Right lobe of liver (tissue), 6 donors: ENCODE data around the gene BCKDHB. TPM values are rescaled to one million over a fixed set of nuclear protein-coding genes. Genes with fewer than 3 reads are reported as not detected.
A peak's percentile ranks its signal among the peaks of the same experiment; 100 is the strongest.
"Not testable (repeated sequence)": the region's sequence is repeated elsewhere in the genome, so short reads cannot be mapped to it uniquely, and the experiment has no call there.

Experiments used
- ATAC-seq, 4 donors: fragments of 200-7000 bp; cut with Tn5 transposase; one replicate each; pipeline ENCODE4 v1.9.1; 2020; ENCODE audit warnings: mild to moderate bottlenecking in 4 of 4, moderate library complexity in 4 of 4
- DNase-seq, 3 donors: peaks; one replicate each; pipeline ENCODE4 v3.0.0-alpha.2; 2020
- H3K27ac ChIP-seq, 3 donors: fragments of 200-600 bp; one replicate each; pipeline ENCODE4 v1.8.0; 2022
- H3K27me3 ChIP-seq, 2 donors: fragments of 200-600 bp; one replicate each; pipeline ENCODE4 v1.8.0; 2022
- H3K36me3 ChIP-seq, 4 donors: fragments of 200-600 bp; sonication (generic) in 1 of 4; one replicate each; pipeline versions ENCODE4 v1.5.1 to v1.8.0; 2017 to 2022; ENCODE audit warnings: control low read depth in 1 of 4
- H3K4me1 ChIP-seq, 4 donors: fragments of 200-600 bp; sonication (generic) in 1 of 4; one replicate each; pipeline versions ENCODE4 v1.5.1 to v1.8.0; 2017 to 2022; ENCODE audit warnings: control low read depth in 1 of 4
- H3K4me3 ChIP-seq, 3 donors: fragments of 200-600 bp; one replicate each; pipeline ENCODE4 v1.8.0; 2022
- H3K9me3 ChIP-seq, 4 donors: fragments of 200-600 bp; sonication (generic) in 1 of 4; one replicate each; pipeline versions ENCODE4 v1.5.1 to v1.8.0; 2017 to 2022; ENCODE audit warnings: control low read depth in 1 of 4
- POLR2A ChIP-seq: fragments of 450-650 bp; IDR thresholded peaks from one replicate; pipeline ENCODE4 v1.6.1; 2017; ENCODE audit warnings: antibody characterized with exemption, mild to moderate bottlenecking
- WGBS: methylation state at CpG from one replicate; pipeline ENCODE4 v1.1.6; 2018; ENCODE audit warnings: low coverage, low lambda C conversion rate; ENCODE audit not compliant: insufficient coverage; ENCODE audit errors: missing lambda C conversion rate; 5-methylcytosine and 5-hydroxymethylcytosine counted together
- intact Hi-C, 2 donors: fragments of 100-400 bp; cut with DNase I; formaldehyde crosslinking; loops; one replicate each; pipeline versions ENCODE4 v1.11.2 to v1.14.1; 2022
- long read RNA-seq: library from polyadenylated mRNA; unstranded; transcript quantifications from one replicate; pipeline ENCODE4 v2.0.0, GENCODE V29; 2019
- total RNA-seq, 6 experiments: library from RNA; depleted of rRNA in 2 of 6; stranded (reverse); fragments of >200 nt in 2 of 6; fragmentation: NEBNext Ultra II Directional in 3 of 6; extraction: Animal tissue kit (Norgen Biotek cat#: 25700) in 3 of 6; gene quantifications; one replicate each; pipeline versions ENCODE4 v1.1.0 to v1.2.4, GENCODE V29; 2016 to 2023
- TF ChIP-seq, protein P1 (sequence below), 4 donors: fragments of 200-600 bp in 3 of 4; fragments of 450-650 bp in 1 of 4; IDR thresholded peaks; one replicate each; pipeline versions ENCODE4 v1.5.1 to v1.8.0; 2016 to 2022; ENCODE audit warnings: antibody characterized with exemption in 4 of 4, mild to moderate bottlenecking in 2 of 4
- donor health status: DM: no; HTN: yes; CAD: no.
- donor health status: DM: no; HTN: no; CAD: no.
- donor health status: DM: no; HTN: no; CAD: no.
- donor health status: DM: no; HTN: yes; CAD: no.
- donor health status: DM: no; HTN: yes; CAD: no.

Gene BCKDHB
- total RNA-seq: 10 to 100 TPM; 22.1 to 57.2 (median 43.9) TPM
- long read RNA-seq, transcript BCKDHB-201 (10 exons, 3,692 nt): major isoform, 6 of 12 reads
- long read RNA-seq, partial matches to known transcripts: 1 of 12 reads
- long read RNA-seq, other reads (novel, unspliced or antisense): 2 of 12 reads

DNA sequence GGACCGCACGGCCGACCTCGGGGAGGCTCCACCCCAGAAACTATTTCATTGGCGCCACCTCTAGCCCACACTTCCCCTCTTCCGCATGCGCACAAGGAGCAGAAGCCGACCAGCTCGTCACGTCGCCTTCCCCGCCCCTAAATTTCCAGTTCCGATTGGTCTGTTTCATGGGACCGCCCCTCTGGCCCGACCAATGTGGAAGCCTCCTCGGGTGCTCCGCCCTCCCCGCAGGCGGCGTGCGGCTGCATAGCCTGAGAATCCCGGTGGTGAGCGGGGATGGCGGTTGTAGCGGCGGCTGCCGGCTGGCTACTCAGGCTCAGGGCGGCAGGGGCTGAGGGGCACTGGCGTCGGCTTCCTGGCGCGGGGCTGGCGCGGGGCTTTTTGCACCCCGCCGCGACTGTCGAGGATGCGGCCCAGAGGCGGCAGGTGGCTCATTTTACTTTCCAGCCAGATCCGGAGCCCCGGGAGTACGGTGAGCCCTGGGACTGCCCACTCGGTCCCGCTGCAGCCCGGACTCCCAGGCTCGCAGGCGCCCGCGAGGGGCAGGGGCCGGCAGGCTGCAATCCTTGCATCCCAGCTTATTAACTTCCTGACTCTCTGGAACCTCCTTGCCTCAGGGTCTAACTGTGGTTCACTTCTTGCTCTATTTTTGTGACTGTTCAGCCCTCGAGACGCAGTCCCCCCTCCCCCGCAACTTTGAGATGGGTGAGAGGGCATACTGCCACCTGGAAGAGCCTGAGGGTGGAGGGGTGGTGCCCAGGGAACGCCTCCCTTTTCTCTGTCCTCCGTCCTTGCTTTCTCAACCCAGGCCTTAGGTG is at the start of gene BCKDHB:
TSS of gene BCKDHB (plus strand) at position 254 of the 818 bp plus-strand sequence. CDS start at position 277, 23 bp downstream.
- no peaks in the 10 kb centered on the region for H3K36me3 ChIP-seq
- peak; percentile 98 to 99 (median 99) for DNase-seq
- H3K9me3 ChIP-seq: no peaks in the 10 kb centered on the region
- peak; percentile 96 to 99 (median 98) for ATAC-seq
- TF ChIP-seq POLR2A: peak; percentile 99
- TF ChIP-seq, protein P1, sequence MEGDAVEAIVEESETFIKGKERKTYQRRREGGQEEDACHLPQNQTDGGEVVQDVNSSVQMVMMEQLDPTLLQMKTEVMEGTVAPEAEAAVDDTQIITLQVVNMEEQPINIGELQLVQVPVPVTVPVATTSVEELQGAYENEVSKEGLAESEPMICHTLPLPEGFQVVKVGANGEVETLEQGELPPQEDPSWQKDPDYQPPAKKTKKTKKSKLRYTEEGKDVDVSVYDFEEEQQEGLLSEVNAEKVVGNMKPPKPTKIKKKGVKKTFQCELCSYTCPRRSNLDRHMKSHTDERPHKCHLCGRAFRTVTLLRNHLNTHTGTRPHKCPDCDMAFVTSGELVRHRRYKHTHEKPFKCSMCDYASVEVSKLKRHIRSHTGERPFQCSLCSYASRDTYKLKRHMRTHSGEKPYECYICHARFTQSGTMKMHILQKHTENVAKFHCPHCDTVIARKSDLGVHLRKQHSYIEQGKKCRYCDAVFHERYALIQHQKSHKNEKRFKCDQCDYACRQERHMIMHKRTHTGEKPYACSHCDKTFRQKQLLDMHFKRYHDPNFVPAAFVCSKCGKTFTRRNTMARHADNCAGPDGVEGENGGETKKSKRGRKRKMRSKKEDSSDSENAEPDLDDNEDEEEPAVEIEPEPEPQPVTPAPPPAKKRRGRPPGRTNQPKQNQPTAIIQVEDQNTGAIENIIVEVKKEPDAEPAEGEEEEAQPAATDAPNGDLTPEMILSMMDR (IDR thresholded peaks at IDR 0.05): no peak
- H3K27ac ChIP-seq: peak within 1 kb of the TSS; percentile 76 to 93 (median 88)
- H3K27me3 ChIP-seq: no peaks in the 10 kb centered on the region
- peak within 1 kb of the TSS; percentile 73 to 95 (median 80) for H3K4me3 ChIP-seq
- intact Hi-C loops: no loop called here
- peaks cover 0 to 38% (median 0%) of the 10 kb centered on the region in 4 donors for H3K4me1 ChIP-seq
- WGBS: 0% methylated on average over 17 of the region's 56 CpGs

DNA sequence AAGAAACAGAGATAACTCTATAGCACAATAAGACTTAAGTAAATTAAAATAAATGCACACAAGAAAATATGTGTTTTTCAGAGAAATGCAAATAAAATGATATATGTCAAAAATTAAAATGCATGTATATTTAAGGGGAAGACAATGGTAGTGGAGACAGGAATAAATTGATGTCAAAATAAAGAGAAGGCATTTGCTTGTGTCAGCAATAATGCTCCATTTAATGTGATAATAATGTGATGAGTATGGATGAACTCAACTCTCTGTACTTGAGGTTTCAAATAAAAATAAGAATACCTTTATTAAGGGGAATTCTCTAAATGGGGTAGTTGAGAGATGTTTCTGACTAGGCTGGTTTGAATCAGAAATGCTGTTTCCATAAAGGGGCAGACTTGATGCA is 45.7 kb upstream of the BCKDHB start:
- Histone ChIP-seq H3K4me3 (no peak overlapping the region), H3K4me1 (no peaks in the 10 kb centered on the region), H3K27me3 (no peaks in the 10 kb centered on the region), H3K27ac (no peak overlapping the region), H3K9me3 (no peaks in the 10 kb centered on the region), H3K36me3 (no peaks in the 10 kb centered on the region)
- no peak for ATAC-seq
- DNase-seq: no peak
- intact Hi-C loops: no loop called here
- TF ChIP-seq, protein P1 (IDR thresholded peaks at IDR 0.05): no peak

DNA sequence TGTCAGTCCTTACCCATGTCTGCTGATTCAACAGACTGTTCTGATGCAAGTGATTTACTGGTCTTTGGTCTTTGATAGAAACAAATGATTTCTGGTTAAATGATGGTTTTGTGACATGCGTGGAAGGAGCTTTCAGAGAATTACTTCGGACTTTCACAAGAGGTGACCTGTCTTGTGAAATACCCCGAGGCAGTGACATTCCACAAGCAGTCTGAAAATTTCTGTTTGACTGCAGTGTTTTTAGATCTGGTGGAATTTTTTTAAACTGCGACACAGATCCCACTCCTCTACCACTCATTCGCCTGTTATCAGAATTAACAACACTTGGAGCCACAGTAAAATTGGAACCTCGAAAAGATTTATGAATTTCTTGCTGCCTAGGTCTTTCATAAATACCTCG is 38.3 kb upstream of the BCKDHB start:
- DNase-seq, intact Hi-C loops, H3K36me3 ChIP-seq, H3K9me3 ChIP-seq, H3K4me3 ChIP-seq, H3K4me1 ChIP-seq, H3K27ac ChIP-seq, H3K27me3 ChIP-seq, ATAC-seq: not testable (repeated sequence)
- WGBS: 56% methylated on average over 7 of the region's 7 CpGs

DNA sequence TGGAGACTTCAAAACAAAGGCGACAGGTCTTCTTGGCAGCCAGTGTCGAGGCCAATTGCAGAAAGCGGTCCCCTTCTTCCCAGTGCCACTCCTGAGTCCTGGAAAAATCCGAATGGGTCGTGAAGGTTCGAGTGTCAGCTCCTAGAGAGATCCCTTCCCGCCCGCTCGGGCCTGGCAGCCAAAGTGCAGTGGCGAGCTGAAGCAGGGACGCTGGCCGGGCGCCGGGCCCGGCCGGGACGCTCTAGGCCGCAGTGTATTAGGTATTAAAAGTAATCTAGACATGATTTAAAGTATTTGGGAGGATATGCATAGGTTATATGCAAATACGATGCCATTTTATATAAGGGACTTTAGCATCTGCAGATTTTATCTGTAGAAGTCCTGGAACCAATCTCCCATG is 36.0 kb upstream of the BCKDHB start:
- not testable (repeated sequence) for H3K9me3 ChIP-seq

DNA sequence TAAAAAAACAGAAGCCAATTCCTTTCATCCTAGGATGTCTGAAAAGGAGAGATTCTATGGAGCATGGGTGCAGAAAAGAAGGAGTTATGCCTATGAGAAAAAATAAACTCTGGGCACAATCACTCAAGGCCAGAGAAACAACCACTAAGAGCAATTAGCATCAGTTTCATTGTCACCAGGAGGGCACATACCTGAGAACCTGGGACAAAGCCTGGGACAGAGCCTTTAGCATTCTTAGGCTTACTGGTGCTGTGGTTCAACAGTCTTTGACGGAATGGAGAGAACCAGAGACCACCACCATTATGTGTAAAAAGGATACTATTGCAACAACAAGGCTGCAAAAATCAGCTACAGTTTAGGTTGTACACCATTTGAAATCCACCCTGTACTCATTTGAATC is 29.4 kb upstream of the BCKDHB start:
- WGBS: no CpG with 5 or more reads among the region's 1 CpG
- Histone ChIP-seq H3K36me3 (no peaks in the 10 kb centered on the region), H3K27me3 (no peaks in the 10 kb centered on the region), H3K4me1 (no peaks in the 10 kb centered on the region), H3K9me3 (no peaks in the 10 kb centered on the region), H3K4me3 (no peak overlapping the region), H3K27ac (no peak overlapping the region)
- ATAC-seq (no peak), DNase-seq (no peak)
- TF ChIP-seq, protein P1 (IDR thresholded peaks at IDR 0.05): no peak
- TF ChIP-seq POLR2A: no peak
- intact Hi-C loops: no loop called here

More for the DNA sequence above, 36.0 kb upstream of the BCKDHB start:
- H3K27me3 ChIP-seq, H3K36me3 ChIP-seq, H3K4me1 ChIP-seq, DNase-seq, ATAC-seq, H3K27ac ChIP-seq, H3K4me3 ChIP-seq, intact Hi-C loops: not testable (repeated sequence)
- WGBS: 87% methylated on average over 12 of the region's 19 CpGs
